ENCODE results near the gene PLPPR1.

- TF ChIP-seq CTCF (conservative IDR thresholded peaks at IDR 0.05) (no peak), ZFX (IDR thresholded peaks at IDR 0.05) (no peak)
Measured at GRCh38 chr9:101047848-101048397, 19.4 kb downstream of the PLPPR1 start.
